K562 (cell line): ENCODE data around the gene NUP188.

Experiments
- CTCF ChIP-seq, 3 experiments: IDR thresholded peaks in 2 of 3; conservative IDR thresholded peaks in 1 of 3; 2 replicates each; pipeline ENCODE4 v1.5.1; 2011 to 2012; ENCODE audit warnings: low read length in 3 of 3, mild to moderate bottlenecking in 3 of 3, control low read depth in 2 of 3, improper control_type of control experiment in 1 of 3, inconsistent platforms in 1 of 3, low read depth in 1 of 3, mixed read lengths in 1 of 3, moderate library complexity in 1 of 3; ENCODE audit not compliant: insufficient read depth in 2 of 3
- E2F4 ChIP-seq: sonication (generic); formaldehyde crosslinking; IDR thresholded peaks from 2 replicates; pipeline ENCODE4 v1.8.0; 2022; ENCODE audit warnings: mild to moderate bottlenecking, low read depth, missing genetic modification reagents
- MXD1 ChIP-seq: fragments of 250-450 bp; sonication (Bioruptor Pico); IDR thresholded peaks from 2 replicates; pipeline ENCODE4 v1.8.0; 2021; ENCODE audit warnings: borderline replicate concordance, mild to moderate bottlenecking, moderate library complexity; ENCODE audit not compliant: poor library complexity, severe bottlenecking
- NCOA2 ChIP-seq, 2 experiments: fragments of 450-650 bp; IDR thresholded peaks; 2 replicates each; pipeline ENCODE4 v1.6.1; 2018; ENCODE audit warnings: mild to moderate bottlenecking in 2 of 2, moderate library complexity in 1 of 2; ENCODE audit not compliant: partially characterized antibody in 2 of 2

GRCh38 chr9:128923493-128923883, 24.0 kb upstream of the NUP188 start:
- TF ChIP-seq NCOA2 (IDR thresholded peaks at IDR 0.05; ENCODE audit: partially characterized antibody in 2 of 2) (no peak), CTCF (IDR thresholded peaks at IDR 0.05 in 2 of 3, conservative IDR thresholded peaks at IDR 0.05 in 1 of 3; ENCODE audit: insufficient read depth in 2 of 3, low read depth in 1 of 3, low read length in 3 of 3) (no peak), MXD1 (CRISPR knock-in tag) (no peak), E2F4 (CRISPR knock-in tag) (no peak)
